Erythroblast (primary cell): ENCODE results near the gene TCEAL1.

Experiments
- GATA1 ChIP-seq: IDR thresholded peaks from 2 replicates; pipeline ENCODE4 v1.6.1; 2011; ENCODE audit warnings: low read depth, mild to moderate bottlenecking, control low read depth, low read length, moderate library complexity
- POLR2A ChIP-seq: IDR thresholded peaks from 2 replicates; pipeline ENCODE4 v1.6.1; 2011; ENCODE audit warnings: mild to moderate bottlenecking, low read length

DNA sequence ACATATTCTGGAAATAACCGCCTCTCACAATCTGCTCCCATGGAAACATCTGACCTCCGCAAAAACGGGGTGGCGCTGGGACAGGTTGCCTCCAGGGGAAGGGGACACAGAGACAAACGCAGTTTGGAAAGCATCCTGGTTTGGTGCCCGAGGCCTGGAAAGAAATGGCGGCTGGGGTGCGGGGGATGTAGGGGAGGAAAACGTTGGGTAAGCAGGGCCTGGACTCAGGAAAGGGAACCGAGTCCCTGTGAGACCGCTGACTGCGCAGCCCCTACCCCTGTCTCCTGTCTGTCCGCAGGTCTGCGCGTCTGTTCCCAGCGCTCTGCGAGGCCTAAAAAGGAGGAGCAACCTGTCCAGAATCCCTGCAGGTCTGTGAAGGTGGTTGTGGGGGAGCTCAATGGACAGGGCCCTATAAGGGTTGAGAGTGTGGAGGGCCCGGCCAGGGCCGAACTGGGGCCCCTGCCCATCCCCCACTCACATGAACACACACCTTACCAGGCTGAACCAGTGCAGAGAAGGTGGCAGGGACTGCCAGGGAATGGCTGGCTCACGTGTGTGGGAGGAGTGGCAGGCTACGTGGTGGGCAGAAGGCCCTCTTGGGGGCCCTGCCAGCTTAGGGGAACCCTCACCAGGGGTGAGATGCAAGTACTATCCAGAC, 20.3 kb upstream of the TCEAL1 start:
- TF ChIP-seq POLR2A: no peak
- no peak for TF ChIP-seq GATA1
